GM19328 (cell line): ENCODE data around the gene GDF15.
A peak's percentile ranks its signal among the peaks of the same experiment; 100 is the strongest.

ENCODE experiments used
- ATAC-seq: cut with Tn5 transposase; IDR thresholded peaks from one replicate; pipeline ENCODE4 v1.9.1; 2021; ENCODE audit warnings: mild to moderate bottlenecking, moderate library complexity; ENCODE audit not compliant: unreplicated experiment

The GDF15 gene

DNA sequence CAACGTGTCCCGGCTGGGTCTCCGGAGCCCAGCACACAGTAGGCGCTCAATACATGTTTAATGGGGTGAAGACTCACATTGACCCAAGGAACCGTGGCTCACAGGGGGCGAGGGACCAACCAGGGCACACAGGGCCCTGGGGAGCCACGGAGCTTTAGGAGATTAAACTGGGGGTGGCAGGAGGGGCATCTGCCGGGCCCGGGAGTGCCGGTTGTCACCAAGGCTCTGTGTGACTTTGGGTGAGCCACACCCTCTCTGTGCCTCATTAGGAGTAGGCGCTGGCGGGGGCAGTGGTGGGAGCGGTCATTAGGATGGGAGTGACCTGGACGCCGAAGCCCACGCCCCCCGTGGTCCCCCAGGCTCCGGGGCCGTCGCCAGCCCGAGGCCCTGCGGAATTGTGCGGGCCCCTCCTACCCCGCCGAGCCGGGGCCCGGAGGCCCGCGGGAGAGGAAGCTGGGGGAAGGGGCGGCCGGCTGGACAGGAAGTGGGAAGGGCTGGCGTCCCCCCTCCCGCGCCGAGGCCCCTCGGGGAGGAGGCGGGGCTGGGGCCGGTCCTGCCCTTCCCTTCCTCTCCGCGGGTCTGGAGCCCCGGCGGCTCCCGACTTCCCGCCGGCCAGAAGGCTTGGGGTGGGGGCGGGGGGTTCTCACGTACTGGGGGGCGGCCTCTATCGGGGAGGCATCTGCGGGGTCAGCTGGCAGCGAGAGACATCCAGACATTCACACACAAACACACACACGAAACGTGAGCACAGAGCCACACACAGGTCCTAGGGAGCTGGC is 31.5 kb downstream of the GDF15 start:
- ATAC-seq: no peak

DNA sequence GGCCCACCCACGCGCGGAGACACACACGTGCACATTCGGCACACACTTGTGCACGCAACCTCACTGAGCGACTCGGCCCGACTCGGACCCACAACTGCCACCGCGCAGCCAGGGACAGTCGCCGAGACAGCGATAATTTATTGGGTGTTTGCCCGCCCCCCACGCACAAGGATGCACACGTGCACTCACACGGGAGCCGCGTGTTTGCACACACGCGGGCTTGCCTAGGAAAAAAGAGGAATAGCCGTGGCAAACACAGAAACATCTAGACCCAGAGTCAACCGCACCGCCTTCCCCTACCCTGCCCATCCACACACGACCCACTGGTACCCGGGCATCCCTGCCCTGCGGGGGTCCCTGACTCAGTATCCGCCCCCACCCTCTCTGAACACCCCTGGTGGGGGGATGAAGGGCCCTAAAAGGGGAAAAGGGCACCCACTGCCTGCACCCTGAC is 32.1 kb downstream of the GDF15 start:
- no peak for ATAC-seq

GRCh38 chr19:18418483-18419194 is 32.7 kb downstream of the GDF15 start:
- ATAC-seq: no peak

DNA sequence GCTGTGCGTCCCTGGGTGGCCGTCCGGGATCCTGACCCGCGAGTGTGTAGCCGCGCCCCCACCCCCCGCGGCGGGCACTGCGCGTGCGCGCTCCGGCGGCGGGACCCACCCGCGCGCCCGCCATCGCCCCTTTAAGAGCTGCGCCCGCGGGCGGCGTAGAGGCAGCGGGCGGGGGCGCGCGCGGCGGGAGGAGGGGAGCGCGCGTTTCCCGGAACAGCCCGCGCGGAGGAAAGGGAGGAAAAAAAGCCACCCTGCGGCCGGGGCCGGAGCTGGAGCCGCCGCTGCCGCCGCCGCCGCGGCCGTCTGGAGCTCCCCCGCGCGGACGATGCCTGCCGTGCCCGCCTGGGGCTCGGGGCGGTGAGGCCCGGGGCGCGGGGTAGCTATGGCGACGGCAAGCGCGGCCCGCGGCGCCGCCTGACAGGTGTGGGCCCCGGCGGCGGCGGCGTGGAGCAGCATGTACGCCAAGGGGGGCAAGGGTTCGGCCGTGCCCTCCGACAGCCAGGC is 33.3 kb downstream of the GDF15 start, which contains the start of gene SSBP4:
Gene SSBP4, plus strand, starts transcription at position 204 of the 504 bp plus-strand sequence. Its CDS starts 251 bp downstream, at position 455.
- peak; percentile 44 for ATAC-seq

DNA sequence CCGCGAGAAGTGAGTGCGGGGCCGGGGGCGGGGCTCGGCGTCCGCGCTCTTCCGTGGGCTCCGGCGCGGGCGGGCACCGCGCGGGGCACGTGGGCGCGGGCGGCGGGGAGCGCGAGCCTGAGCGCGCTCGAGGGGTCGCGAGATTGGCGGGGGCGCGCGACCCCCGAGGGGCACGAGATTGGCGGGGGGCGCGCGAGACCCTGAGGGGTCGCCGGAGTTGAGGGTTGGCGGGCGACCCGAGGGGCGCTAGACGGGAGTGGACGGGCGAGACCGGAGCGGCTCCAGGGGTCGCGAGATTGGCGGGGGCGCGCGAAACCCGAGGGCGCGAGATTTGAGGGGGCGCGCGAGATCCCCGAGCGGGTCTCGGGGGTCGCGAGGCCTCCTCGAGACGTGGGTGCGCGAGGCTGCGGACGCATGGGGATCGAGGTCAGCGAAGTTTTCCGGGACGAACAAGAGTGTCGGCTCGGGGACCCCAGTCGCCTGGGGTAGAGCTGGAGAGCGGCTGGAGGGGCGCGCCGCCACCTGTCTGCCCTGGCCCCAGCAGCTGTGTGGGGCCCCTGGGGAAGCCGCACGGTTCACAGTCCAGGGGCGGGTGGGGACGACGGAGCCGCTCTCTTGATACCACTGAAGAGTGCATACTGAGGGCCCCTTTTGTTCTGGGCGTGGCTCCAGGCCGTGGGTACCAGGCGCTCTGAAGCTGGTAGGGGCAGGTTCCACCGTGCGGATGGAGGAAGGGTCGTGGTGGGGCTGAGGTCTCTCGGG is 33.9 kb downstream of the GDF15 start:
- no peak for ATAC-seq

DNA sequence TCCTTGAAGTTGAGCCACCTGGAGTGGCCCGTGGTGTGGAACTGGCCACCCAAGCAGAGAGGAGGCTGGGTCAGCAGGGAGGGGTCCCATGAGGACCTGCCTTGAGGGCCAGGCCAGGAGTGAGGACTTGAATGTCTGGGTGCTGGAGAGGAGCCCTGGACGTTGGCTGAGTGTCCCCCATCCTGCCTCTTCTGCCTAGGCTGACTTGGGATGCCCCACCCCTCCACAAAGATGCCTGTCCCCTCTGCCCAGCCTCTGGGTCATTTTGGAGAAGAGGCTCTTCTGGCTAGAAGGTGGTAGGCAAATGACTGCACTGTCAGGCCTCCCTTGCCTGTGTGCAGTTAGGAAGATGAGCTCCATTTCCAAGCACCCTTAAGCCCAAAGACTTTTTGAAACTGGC is 35.0 kb downstream of the GDF15 start:
- no peak for ATAC-seq

DNA sequence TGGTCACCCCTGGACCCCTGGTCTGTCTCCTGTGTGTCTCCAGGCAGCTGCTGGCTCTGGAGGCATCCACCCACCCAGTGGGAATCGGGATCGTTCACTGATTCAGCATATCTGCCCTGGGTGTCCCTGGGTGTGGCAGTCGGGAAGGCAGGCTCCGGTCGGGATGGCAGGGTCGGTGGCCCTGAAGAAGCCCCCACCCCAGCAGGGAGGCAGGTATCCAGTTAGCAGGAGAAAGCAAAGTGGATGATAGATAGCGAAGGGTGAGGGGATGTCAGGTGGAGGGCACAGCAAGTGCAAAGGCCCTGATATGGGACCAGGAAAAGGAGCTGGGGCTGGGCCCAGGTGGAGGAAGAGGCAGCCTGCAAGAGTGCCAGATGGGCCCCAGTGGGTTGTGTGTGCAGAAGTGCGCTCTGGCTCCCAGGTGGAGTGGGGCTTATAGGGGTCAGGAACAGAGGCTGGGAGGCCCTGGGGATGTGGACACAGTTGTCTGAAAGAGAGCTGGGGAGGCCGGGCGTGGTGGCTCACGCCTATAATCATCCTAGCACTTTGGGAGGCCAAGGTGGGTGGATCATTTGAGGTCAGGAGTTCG is 35.5 kb downstream of the GDF15 start:
- no peak for ATAC-seq

GRCh38 chr19:18422530-18423191 is 36.7 kb downstream of the GDF15 start:
- no peak for ATAC-seq

GRCh38 chr19:18423258-18424020 is 37.5 kb downstream of the GDF15 start:
- no peak for ATAC-seq

DNA sequence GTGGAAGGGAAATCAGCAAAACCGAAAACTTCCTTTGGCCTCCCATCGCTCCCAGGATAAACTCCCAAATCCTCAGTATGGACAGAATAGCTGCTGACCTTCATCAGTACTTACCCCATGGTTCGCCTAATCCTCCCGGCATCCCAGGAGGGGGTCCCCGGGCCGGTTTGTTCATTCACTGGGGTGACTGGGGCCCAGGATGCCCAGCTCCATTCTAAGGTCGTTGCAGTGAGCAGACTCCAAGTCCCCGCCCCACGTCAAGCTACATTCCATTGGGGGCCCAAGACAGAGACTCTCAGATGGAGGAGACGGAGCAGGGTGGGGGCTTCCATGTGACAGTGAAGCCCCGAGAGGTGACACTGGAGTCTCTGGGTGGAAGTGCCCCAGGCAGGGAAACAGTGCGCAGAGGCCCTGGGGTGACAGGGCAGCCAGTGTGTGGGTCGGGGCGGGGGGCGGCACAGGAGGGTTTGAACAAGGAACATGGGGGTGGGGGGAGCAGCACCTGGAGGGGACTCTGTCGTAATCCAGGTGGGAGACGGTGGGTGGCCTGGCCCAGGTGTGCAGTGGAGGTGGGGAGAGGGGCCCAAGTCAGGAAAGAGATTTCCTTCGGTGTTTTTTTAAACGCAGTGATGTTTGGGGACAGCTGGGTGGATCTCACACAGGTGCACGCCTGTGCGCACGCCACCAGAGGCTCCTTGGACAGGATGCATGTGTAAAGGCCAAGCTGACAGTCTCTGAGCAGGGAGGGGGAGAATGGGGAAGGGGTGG is 38.3 kb downstream of the GDF15 start:
- no peak for ATAC-seq

GRCh38 chr19:18424890-18425514 is 39.0 kb downstream of the GDF15 start:
- no peak for ATAC-seq

GRCh38 chr19:18425515-18426415 is 39.8 kb downstream of the GDF15 start:
- no peak for ATAC-seq

DNA sequence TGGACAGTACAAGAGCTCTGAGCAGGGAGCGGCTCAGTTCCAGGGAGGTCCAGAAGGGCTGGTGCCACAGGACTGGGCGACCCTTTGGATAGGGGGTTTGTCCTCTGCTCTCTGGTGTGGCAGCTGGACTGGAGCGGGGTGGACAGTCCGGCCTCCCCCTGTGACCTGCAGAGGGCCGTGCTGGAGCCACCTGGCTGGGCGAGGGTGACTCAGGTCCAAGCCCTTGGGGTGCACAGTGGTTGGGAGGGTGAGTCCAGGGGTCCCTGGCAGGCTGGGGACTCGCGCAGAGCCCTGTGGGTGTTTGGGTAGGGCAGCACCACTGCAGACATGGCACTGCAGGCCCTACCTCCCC is 40.4 kb downstream of the GDF15 start:
- ATAC-seq: no peak

GRCh38 chr19:18427080-18427742 is 41.3 kb downstream of the GDF15 start:
- ATAC-seq: no peak

DNA sequence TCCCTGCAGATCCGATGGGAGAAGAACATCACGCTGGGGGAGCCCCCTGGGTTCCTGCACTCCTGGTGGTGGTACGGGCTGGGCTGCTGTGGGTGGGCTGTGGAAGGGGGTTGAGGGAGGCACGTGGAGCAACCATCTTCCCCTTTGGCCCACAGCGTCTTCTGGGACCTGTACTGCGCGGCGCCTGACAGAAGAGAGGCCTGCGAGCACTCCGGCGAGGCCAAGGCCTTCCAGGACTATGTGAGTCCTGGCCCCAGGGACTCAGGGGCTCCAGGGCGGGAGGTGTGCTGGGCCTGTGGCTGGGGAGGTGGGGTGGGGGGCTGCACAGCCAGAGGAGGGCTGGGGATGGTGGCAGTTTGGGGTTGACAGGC is 41.8 kb downstream of the GDF15 start:
- ATAC-seq: no peak

- ATAC-seq: no peak
Measured at GRCh38 chr19:18428173-18428786, 42.3 kb downstream of the GDF15 start.
